Lower leg skin (tissue), 3 donors: ENCODE measurements around the gene REC8.

ENCODE experiments used
- POLR2A ChIP-seq, 2 donors: fragments of 450-650 bp; IDR thresholded peaks; one replicate each; pipeline ENCODE4 v1.6.1; 2016 to 2017; ENCODE audit warnings: antibody characterized with exemption in 2 of 2, mild to moderate bottlenecking in 1 of 2, moderate library complexity in 1 of 2
- TF ChIP-seq, protein P1 (sequence below), 3 donors: fragments of 450-650 bp; IDR thresholded peaks; one replicate each; pipeline ENCODE4 v1.5.1; 2016; ENCODE audit warnings: antibody characterized with exemption in 3 of 3, mild to moderate bottlenecking in 3 of 3, moderate library complexity in 2 of 3

DNA sequence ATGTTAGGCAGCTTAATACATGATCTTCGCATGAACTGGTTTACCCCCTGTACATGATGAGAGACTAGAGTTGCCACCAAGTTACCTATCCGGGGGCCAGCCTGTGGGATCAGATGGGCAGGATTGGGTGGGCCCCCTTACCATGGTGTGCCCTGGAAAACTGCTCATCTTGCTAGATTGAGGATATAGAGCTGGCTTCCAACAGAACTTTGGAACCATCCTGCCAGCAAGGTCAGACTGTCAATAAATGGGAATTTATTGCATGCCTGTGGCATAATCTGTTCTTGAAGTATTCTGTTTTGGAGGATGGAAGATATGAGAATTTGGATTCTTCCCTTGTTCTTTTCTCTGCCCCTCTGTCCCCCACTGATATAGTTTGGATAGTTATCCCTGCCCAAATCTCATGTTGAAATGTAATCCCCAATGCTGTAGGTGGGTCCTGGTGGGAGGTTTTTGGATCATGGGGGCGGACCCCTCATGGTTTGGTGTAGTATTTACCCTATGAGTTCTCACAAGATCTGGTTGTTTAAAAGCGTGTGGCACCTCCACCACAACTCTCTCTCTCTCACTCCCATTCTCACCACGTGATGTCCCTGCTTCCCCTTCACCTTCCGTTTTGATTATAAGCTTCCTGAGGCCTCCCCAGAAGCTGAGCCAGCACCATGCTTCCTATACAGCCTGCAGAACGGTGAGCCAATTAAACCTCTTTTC is 27.1 kb downstream of the REC8 start:
- TF ChIP-seq, protein P1, sequence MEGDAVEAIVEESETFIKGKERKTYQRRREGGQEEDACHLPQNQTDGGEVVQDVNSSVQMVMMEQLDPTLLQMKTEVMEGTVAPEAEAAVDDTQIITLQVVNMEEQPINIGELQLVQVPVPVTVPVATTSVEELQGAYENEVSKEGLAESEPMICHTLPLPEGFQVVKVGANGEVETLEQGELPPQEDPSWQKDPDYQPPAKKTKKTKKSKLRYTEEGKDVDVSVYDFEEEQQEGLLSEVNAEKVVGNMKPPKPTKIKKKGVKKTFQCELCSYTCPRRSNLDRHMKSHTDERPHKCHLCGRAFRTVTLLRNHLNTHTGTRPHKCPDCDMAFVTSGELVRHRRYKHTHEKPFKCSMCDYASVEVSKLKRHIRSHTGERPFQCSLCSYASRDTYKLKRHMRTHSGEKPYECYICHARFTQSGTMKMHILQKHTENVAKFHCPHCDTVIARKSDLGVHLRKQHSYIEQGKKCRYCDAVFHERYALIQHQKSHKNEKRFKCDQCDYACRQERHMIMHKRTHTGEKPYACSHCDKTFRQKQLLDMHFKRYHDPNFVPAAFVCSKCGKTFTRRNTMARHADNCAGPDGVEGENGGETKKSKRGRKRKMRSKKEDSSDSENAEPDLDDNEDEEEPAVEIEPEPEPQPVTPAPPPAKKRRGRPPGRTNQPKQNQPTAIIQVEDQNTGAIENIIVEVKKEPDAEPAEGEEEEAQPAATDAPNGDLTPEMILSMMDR (IDR thresholded peaks at IDR 0.05), result no peak
- TF ChIP-seq POLR2A (IDR thresholded peaks at IDR 0.05), result no peak
